Type B pancreatic cell (in vitro differentiated cells): ENCODE data around the gene GNGT2. TPM values are rescaled to one million over a fixed set of nuclear protein-coding genes. Genes with fewer than 3 reads are reported as not detected.

Experiments used
- DNase-seq: peaks from one replicate; pipeline ENCODE4 v3.0.0; 2021; ENCODE audit warnings: mixed read lengths; ENCODE audit not compliant: unreplicated experiment; ENCODE audit errors: extremely low spot score
- H3K27ac Mint-ChIP-seq: 2 replicates; pipeline ENCODE4 v1.8.0; 2021; ENCODE audit warnings: mild to moderate bottlenecking, mixed read lengths
- H3K27me3 Mint-ChIP-seq: 2 replicates; pipeline ENCODE4 v1.8.0; 2021; ENCODE audit warnings: mixed read lengths
- H3K36me3 Mint-ChIP-seq: 2 replicates; pipeline ENCODE4 v1.8.0; 2021; ENCODE audit warnings: mixed read lengths
- H3K4me1 Mint-ChIP-seq: one replicate; pipeline ENCODE4 v1.8.0; 2021; ENCODE audit warnings: mixed read lengths; ENCODE audit not compliant: unreplicated experiment
- H3K4me3 Mint-ChIP-seq: 2 replicates; pipeline ENCODE4 v1.8.0; 2021; ENCODE audit warnings: mild to moderate bottlenecking, mixed read lengths
- H3K9me3 Mint-ChIP-seq: 2 replicates; pipeline ENCODE4 v1.8.0; 2021; ENCODE audit warnings: mixed read lengths
- total RNA-seq: library from RNA; stranded (reverse); gene quantifications from 2 replicates; pipeline ENCODE4 v1.2.1, GENCODE V29; 2021; ENCODE audit warnings: low replicate concordance
- TF ChIP-seq, protein P1 (sequence below): fragments of 200-600 bp; sonication (generic); conservative IDR thresholded peaks from 2 replicates; pipeline ENCODE4 v1.5.0; 2021; ENCODE audit warnings: antibody characterized with exemption, mild to moderate bottlenecking

The GNGT2 gene
- total RNA-seq, 1 donor from 2014 or later = 0.34 TPM

DNA sequence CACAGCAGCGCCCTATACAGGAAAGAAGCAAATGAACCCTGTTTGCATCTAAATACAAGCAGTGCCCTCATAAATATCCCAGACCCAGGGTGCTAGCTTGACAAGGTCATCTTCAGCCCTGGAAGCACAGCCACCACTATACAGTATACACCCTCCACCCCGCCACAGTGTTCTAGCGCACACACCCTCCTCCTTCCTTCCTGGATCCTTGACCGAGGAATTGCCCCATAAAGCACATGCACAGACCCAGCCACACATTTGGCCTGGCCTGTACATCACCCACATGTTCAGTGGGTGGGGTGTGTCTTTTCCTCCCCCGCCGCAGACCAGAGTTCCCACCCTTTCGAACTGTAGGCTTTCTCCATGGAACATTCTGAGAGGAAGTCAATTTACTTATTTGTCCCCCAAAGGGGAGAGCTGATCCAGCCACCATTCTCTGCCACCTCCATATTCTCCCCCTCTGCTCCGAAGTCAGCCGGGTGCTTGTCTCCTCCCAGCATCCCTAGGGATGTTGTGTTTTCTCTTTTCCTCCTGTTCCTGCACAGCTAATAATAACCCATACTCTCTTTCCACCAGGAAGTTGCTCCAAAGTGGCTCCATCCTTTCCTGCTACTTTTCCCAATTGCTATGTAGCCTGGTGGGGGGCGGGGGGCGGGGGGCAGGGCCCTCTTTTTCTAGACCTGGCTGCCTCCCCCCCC is 6.7 kb upstream of the GNGT2 start:
- Mint-ChIP-seq H3K27ac (no peak overlapping the region), H3K9me3 (no peaks in the 10 kb centered on the region), H3K4me3 (no peak overlapping the region), H3K4me1 (no peaks in the 10 kb centered on the region), H3K36me3 (no peaks in the 10 kb centered on the region), H3K27me3 (peaks cover 28% of the 10 kb centered on the region)
- TF ChIP-seq, protein P1, sequence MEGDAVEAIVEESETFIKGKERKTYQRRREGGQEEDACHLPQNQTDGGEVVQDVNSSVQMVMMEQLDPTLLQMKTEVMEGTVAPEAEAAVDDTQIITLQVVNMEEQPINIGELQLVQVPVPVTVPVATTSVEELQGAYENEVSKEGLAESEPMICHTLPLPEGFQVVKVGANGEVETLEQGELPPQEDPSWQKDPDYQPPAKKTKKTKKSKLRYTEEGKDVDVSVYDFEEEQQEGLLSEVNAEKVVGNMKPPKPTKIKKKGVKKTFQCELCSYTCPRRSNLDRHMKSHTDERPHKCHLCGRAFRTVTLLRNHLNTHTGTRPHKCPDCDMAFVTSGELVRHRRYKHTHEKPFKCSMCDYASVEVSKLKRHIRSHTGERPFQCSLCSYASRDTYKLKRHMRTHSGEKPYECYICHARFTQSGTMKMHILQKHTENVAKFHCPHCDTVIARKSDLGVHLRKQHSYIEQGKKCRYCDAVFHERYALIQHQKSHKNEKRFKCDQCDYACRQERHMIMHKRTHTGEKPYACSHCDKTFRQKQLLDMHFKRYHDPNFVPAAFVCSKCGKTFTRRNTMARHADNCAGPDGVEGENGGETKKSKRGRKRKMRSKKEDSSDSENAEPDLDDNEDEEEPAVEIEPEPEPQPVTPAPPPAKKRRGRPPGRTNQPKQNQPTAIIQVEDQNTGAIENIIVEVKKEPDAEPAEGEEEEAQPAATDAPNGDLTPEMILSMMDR = no peak
- no peak for DNase-seq

DNA sequence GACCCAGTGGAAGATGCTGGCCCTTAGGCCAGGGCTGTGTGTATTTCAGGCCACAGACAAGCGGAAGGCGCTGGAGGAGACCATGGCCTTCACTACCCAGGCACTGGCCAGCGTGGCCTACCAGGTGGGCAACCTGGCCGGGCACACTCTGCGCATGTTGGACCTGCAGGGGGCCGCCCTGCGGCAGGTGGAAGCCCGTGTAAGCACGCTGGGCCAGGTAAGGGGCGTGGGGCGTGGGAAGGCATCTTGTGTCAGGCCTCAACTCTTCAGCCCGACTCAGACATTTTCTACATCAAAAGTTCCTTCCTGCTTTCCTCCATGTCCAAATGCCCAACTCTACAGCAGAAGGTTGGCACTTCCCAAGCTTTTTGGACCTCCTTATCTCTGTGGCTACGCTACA is 6.1 kb upstream of the GNGT2 start:
- H3K4me1 Mint-ChIP-seq = no peaks in the 10 kb centered on the region

DNA sequence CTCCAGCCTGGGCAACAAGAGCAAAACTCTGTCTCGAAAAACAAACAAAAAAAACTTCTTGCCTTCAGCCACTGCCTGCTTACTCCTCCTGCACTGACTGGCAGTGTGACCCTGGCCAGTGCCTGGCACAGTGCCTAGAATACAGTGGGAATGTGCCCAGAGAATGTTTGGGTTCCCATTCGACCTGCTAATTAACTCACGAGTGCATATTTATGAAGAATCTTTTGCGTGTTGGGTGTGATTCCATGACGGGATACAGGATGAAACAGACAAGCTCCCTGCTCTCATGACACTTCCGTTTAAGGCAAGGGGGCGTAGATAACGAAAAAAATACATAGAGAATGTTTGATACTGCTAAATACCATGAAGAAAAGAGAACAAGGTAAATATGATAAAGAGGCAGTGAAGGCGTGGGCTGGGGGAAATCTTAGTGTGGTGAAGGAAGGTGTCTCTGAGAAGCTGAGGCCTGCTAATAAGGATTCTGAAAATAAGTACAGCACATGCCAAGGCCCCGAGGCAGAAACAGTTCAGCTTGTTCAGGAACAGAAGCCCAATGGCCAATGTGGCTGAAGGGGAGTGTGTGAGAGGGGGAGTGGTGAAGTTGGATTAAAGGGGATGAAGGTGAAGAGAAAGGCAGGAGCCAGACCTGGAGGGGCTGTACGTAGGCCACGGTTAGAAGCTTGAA is 4.4 kb upstream of the GNGT2 start:
- Mint-ChIP-seq H3K9me3 (no peaks in the 10 kb centered on the region), H3K4me3 (no peak overlapping the region), H3K27ac (no peak overlapping the region), H3K36me3 (no peaks in the 10 kb centered on the region), H3K27me3 (peaks cover 29% of the 10 kb centered on the region), H3K4me1 (peaks cover 4% of the 10 kb centered on the region)
- TF ChIP-seq, protein P1 = no peak
- DNase-seq = no peak

More for the DNA sequence above, 6.1 kb upstream of the GNGT2 start:
- no peak overlapping the region for H3K4me3 Mint-ChIP-seq
- no peak overlapping the region for H3K27ac Mint-ChIP-seq
- H3K36me3 Mint-ChIP-seq = no peaks in the 10 kb centered on the region
- H3K9me3 Mint-ChIP-seq = no peaks in the 10 kb centered on the region
- H3K27me3 Mint-ChIP-seq = peaks cover 22% of the 10 kb centered on the region
- DNase-seq = no peak
- TF ChIP-seq, protein P1 = no peak

DNA sequence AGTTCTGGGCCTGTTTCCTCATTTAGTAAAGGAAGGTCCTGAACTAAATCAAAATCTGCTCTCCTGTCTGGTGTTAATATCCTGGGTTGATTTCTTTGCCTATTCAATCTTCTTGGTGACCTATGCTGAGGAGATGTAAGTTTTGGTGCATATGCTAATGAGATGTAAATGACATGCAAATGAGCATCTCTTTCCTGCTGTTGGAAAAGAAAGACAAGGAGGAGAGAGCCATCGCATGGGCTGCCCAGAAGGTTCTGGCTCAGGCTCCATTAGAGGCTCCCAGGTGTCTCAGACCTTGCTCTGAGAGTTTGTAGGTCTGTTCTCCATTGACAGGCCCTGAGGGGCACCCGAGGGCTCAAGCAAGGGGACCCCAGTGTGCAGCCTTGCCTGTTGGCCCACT is 3.5 kb upstream of the GNGT2 start:
- peaks cover 37% of the 10 kb centered on the region for H3K27me3 Mint-ChIP-seq
- DNase-seq = no peak
- no peaks in the 10 kb centered on the region for H3K36me3 Mint-ChIP-seq
- no peak overlapping the region for H3K4me3 Mint-ChIP-seq
- TF ChIP-seq, protein P1 = no peak
- no peak overlapping the region for H3K27ac Mint-ChIP-seq
- H3K4me1 Mint-ChIP-seq = peaks cover 5% of the 10 kb centered on the region
- no peaks in the 10 kb centered on the region for H3K9me3 Mint-ChIP-seq

DNA sequence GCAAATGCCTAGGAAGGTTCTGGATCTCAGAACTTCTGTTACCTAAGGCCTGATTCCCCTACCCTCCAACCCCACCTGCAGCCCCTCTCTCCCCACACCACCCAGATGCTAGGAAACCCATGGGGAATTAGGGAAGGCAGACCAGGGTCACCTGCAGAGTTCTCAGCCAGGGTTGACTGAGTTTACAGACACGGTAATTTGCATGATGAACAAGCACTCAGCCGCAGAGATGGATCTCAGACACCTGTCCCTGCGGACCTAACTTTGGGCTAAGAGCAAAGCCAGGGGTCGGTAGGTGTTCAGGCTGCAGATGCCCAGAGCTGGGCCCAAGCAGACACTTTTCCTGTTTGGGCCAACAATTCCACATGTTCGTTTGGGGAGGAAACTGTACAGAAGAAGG is 3.0 kb upstream of the GNGT2 start:
- no peaks in the 10 kb centered on the region for H3K36me3 Mint-ChIP-seq
- peaks cover 39% of the 10 kb centered on the region for H3K27me3 Mint-ChIP-seq
- H3K27ac Mint-ChIP-seq = no peak overlapping the region
- H3K4me1 Mint-ChIP-seq = peaks cover 5% of the 10 kb centered on the region
- TF ChIP-seq, protein P1 = no peak
- H3K4me3 Mint-ChIP-seq = no peak overlapping the region
- no peak for DNase-seq
- H3K9me3 Mint-ChIP-seq = no peaks in the 10 kb centered on the region
